ENCODE data around the gene NKX1-2.

GRCh38 chr10:124464028-124464965 is 14.5 kb upstream of the NKX1-2 start:
- TF ChIP-seq CTCF (conservative IDR thresholded peaks at IDR 0.05; ENCODE audit: low read depth, low read length) (no peak), RAD21 (IDR thresholded peaks at IDR 0.05; ENCODE audit: low read length) (no peak)
